GM11168 (cell line): ENCODE measurements around the gene SASH3.

ENCODE experiments used
- in situ Hi-C: fragments of 300-500 bp; cut with MboI; formaldehyde crosslinking; loops from one replicate; pipeline ENCODE4 v1.12.0; 2022; ENCODE audit warnings: low sequenced_read_pairs; ENCODE audit not compliant: unreplicated experiment

Gene SASH3

GRCh38 chrX:129754056-129755024 is 25.4 kb upstream of the SASH3 start:
- in situ Hi-C loops: no loop called here

GRCh38 chrX:129755779-129756650 is 23.7 kb upstream of the SASH3 start:
- in situ Hi-C loops: no loop called here

GRCh38 chrX:129759576-129760061 is 20.1 kb upstream of the SASH3 start:
- in situ Hi-C loops: no loop called here

GRCh38 chrX:129760155-129760554 is 19.6 kb upstream of the SASH3 start:
- in situ Hi-C loops: no loop called here

- in situ Hi-C loops: no loop called here
Observed at GRCh38 chrX:129760981-129761380, 18.8 kb upstream of the SASH3 start.

GRCh38 chrX:129761596-129761995 is 18.2 kb upstream of the SASH3 start:
- in situ Hi-C loops: no loop called here

GRCh38 chrX:129762448-129762847 is 17.3 kb upstream of the SASH3 start:
- in situ Hi-C loops: no loop called here

GRCh38 chrX:129763666-129764065 is 16.1 kb upstream of the SASH3 start:
- in situ Hi-C loops: no loop called here

GRCh38 chrX:129768186-129768585 is 11.6 kb upstream of the SASH3 start:
- in situ Hi-C loops: no loop called here

GRCh38 chrX:129768586-129769466 is 10.9 kb upstream of the SASH3 start:
- in situ Hi-C loops: no loop called here

- in situ Hi-C loops: no loop called here
Observed at GRCh38 chrX:129769467-129770154, 10.1 kb upstream of the SASH3 start.

GRCh38 chrX:129771266-129771995 is 8.3 kb upstream of the SASH3 start:
- in situ Hi-C loops: no loop called here

GRCh38 chrX:129772796-129773431 is 6.8 kb upstream of the SASH3 start:
- in situ Hi-C loops: no loop called here

GRCh38 chrX:129773649-129774458 is 5.9 kb upstream of the SASH3 start:
- in situ Hi-C loops: no loop called here

- in situ Hi-C loops: no loop called here
Observed at GRCh38 chrX:129777218-129778030, 2.3 kb upstream of the SASH3 start.

GRCh38 chrX:129779086-129779672 is 570 bp upstream of the SASH3 start:
- in situ Hi-C loops: no loop called here
